Endothelial cell of umbilical vein (primary cell): ENCODE results near the gene SMTNL1.

Experiments used
- CTCF ChIP-seq, 2 donors: IDR thresholded peaks; 1 replicate in 1 of 2; 2 replicates in 1 of 2; pipeline ENCODE4 v1.5.1; 2011; ENCODE audit warnings: low read length in 2 of 2, mild to moderate bottlenecking in 2 of 2, moderate library complexity in 2 of 2, control low read depth in 1 of 2, inconsistent platforms in 1 of 2, low read depth in 1 of 2; ENCODE audit not compliant: insufficient read depth in 1 of 2; ENCODE audit errors: extremely low read depth in 1 of 2
- EZH2 ChIP-seq: IDR thresholded peaks from 2 replicates; pipeline ENCODE4 v1.6.1; 2012; ENCODE audit warnings: borderline replicate concordance, low read depth, mild to moderate bottlenecking, moderate library complexity, low read length, inconsistent platforms; ENCODE audit not compliant: severe bottlenecking
- GATA2 ChIP-seq: IDR thresholded peaks from 2 replicates; pipeline ENCODE4 v1.7.0; 2011; ENCODE audit warnings: low read depth, mild to moderate bottlenecking, moderate library complexity, mixed read lengths, low read length; ENCODE audit not compliant: insufficient read length, insufficient read depth
- MAX ChIP-seq: IDR thresholded peaks from 2 replicates; pipeline ENCODE4 v1.6.1; 2011; ENCODE audit not compliant: insufficient read depth, insufficient read length
- POLR2AphosphoS5 ChIP-seq: IDR thresholded peaks from 2 replicates; pipeline ENCODE4 v1.6.1; 2012; ENCODE audit warnings: low read depth, mild to moderate bottlenecking, control low read depth, low read length, moderate library complexity; ENCODE audit not compliant: insufficient read depth

- TF ChIP-seq EZH2 = no peak
- no peak for TF ChIP-seq CTCF (IDR thresholded peaks at IDR 0.05; ENCODE audit: extremely low read depth in 1 of 2, insufficient read depth in 1 of 2, low read depth in 1 of 2, low read length in 2 of 2)
- no peak for TF ChIP-seq POLR2AphosphoS5
- TF ChIP-seq GATA2 = no peak
- TF ChIP-seq MAX = no peak
Observed at GRCh38 chr11:57501953-57502352, 35.4 kb upstream of the SMTNL1 start.
